ENCODE data around the gene RNLS. TPM values are rescaled to one million over a fixed set of nuclear protein-coding genes. Genes with fewer than 3 reads are reported as not detected.

RNLS gene
- total RNA-seq, 1 donor from 2014 or later: 1.7 TPM

GRCh38 chr10:88457660-88458059 is 125.5 kb downstream of the RNLS start:
- no peaks in the 10 kb centered on the region for H3K9me3 Mint-ChIP-seq (ENCODE audit: unreplicated experiment)
- no peak for DNase-seq (ENCODE audit: extremely low spot score, unreplicated experiment)
- no peak overlapping the region for H3K27ac Mint-ChIP-seq (ENCODE audit: unreplicated experiment)
- H3K4me3 Mint-ChIP-seq (ENCODE audit: unreplicated experiment): no peak overlapping the region
- H3K27me3 Mint-ChIP-seq (ENCODE audit: unreplicated experiment): peaks cover 11% of the 10 kb centered on the region
- H3K4me1 Mint-ChIP-seq (ENCODE audit: unreplicated experiment): no peaks in the 10 kb centered on the region
- H3K36me3 Mint-ChIP-seq (ENCODE audit: unreplicated experiment): no peaks in the 10 kb centered on the region
- TF ChIP-seq, protein P1, sequence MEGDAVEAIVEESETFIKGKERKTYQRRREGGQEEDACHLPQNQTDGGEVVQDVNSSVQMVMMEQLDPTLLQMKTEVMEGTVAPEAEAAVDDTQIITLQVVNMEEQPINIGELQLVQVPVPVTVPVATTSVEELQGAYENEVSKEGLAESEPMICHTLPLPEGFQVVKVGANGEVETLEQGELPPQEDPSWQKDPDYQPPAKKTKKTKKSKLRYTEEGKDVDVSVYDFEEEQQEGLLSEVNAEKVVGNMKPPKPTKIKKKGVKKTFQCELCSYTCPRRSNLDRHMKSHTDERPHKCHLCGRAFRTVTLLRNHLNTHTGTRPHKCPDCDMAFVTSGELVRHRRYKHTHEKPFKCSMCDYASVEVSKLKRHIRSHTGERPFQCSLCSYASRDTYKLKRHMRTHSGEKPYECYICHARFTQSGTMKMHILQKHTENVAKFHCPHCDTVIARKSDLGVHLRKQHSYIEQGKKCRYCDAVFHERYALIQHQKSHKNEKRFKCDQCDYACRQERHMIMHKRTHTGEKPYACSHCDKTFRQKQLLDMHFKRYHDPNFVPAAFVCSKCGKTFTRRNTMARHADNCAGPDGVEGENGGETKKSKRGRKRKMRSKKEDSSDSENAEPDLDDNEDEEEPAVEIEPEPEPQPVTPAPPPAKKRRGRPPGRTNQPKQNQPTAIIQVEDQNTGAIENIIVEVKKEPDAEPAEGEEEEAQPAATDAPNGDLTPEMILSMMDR (IDR thresholded peaks at IDR 0.05): no peak

DNA sequence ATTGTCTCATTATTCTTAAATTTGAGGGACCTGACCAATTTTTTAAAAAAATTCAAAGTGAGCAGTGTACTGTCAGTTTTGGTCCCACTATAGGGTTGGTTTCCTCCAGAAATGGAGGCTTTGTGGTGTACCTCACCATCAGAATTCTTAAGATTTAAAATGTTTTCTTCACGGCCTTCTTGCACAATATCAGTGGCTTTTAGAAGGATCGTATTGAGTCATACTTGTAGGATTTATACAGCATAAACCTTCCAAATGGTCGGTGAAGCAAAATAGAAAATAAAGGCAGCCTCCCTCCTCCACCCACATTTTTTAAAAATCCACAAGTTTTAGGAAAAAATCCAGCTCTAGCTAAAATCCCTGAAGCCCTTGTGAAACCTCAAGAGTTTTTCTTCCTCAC is 126.4 kb downstream of the RNLS start:
- DNase-seq (ENCODE audit: extremely low spot score, unreplicated experiment): no peak
- Mint-ChIP-seq H3K36me3 (ENCODE audit: unreplicated experiment) (no peaks in the 10 kb centered on the region), H3K4me3 (ENCODE audit: unreplicated experiment) (no peak overlapping the region), H3K9me3 (ENCODE audit: unreplicated experiment) (no peaks in the 10 kb centered on the region), H3K27me3 (ENCODE audit: unreplicated experiment) (peaks cover 11% of the 10 kb centered on the region), H3K27ac (ENCODE audit: unreplicated experiment) (no peak overlapping the region), H3K4me1 (ENCODE audit: unreplicated experiment) (no peaks in the 10 kb centered on the region)
- TF ChIP-seq, protein P1 (IDR thresholded peaks at IDR 0.05): no peak

- H3K9me3 Mint-ChIP-seq (ENCODE audit: unreplicated experiment): no peaks in the 10 kb centered on the region
Measured at GRCh38 chr10:88455831-88456230, 127.3 kb downstream of the RNLS start.

DNA sequence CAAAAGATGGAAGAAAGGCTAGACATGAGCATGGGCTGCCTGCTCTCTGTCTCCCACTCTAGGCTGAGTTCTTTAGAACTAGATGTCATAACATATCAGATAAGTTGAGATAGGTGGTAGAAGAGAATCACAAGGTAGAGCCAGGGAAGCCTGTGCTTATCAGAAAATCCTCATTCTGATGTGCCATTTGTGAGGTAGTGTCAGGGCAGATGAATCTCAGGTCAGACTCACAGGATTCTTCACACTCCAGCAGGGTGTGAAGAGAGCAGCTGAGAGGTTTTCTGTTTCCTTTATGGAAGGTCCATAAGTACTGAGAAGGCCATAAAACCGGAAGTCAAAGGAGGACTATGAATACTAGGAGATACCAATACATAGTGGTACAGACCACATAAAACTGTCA is 132.9 kb downstream of the RNLS start:
- no peak for DNase-seq (ENCODE audit: extremely low spot score, unreplicated experiment)
- no peaks in the 10 kb centered on the region for H3K4me1 Mint-ChIP-seq (ENCODE audit: unreplicated experiment)
- no peaks in the 10 kb centered on the region for H3K9me3 Mint-ChIP-seq (ENCODE audit: unreplicated experiment)
- no peak overlapping the region for H3K27ac Mint-ChIP-seq (ENCODE audit: unreplicated experiment)
- H3K27me3 Mint-ChIP-seq (ENCODE audit: unreplicated experiment): peaks cover 30% of the 10 kb centered on the region
- no peak overlapping the region for H3K4me3 Mint-ChIP-seq (ENCODE audit: unreplicated experiment)
- TF ChIP-seq, protein P1 (IDR thresholded peaks at IDR 0.05): no peak
- H3K36me3 Mint-ChIP-seq (ENCODE audit: unreplicated experiment): no peaks in the 10 kb centered on the region

More at GRCh38 chr10:88455831-88456230, 127.3 kb downstream of the RNLS start:
- H3K27ac Mint-ChIP-seq (ENCODE audit: unreplicated experiment): no peak overlapping the region
- H3K27me3 Mint-ChIP-seq (ENCODE audit: unreplicated experiment): peaks cover 11% of the 10 kb centered on the region
- TF ChIP-seq, protein P1 (IDR thresholded peaks at IDR 0.05): no peak
- H3K4me1 Mint-ChIP-seq (ENCODE audit: unreplicated experiment): no peaks in the 10 kb centered on the region
- no peaks in the 10 kb centered on the region for H3K36me3 Mint-ChIP-seq (ENCODE audit: unreplicated experiment)
- no peak for DNase-seq (ENCODE audit: extremely low spot score, unreplicated experiment)
- no peak overlapping the region for H3K4me3 Mint-ChIP-seq (ENCODE audit: unreplicated experiment)

DNA sequence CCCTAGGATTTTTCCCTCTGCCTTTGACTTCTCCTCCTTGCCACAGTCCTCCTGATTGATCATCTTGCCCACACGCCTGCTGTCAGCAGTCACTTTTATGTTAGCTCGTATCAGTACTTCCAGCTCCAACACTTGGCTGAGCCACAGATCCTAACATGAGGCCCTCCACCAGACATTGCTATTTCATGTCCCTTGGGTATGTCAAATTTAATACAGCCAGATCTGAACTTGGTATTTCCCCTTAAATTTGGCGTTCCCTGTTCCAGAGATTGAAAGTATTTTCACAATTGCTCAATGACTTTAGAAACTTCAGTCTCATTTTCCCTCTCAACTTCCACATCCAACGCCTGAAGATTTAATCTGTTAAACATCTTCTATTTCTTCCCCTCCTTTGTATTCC is 140.4 kb downstream of the RNLS start:
- Mint-ChIP-seq H3K4me1 (ENCODE audit: unreplicated experiment) (no peaks in the 10 kb centered on the region), H3K9me3 (ENCODE audit: unreplicated experiment) (peaks cover 4% of the 10 kb centered on the region), H3K27me3 (ENCODE audit: unreplicated experiment) (peaks cover 45% of the 10 kb centered on the region), H3K27ac (ENCODE audit: unreplicated experiment) (no peak overlapping the region), H3K36me3 (ENCODE audit: unreplicated experiment) (no peaks in the 10 kb centered on the region), H3K4me3 (ENCODE audit: unreplicated experiment) (no peak overlapping the region)
- TF ChIP-seq, protein P1 (IDR thresholded peaks at IDR 0.05): no peak
- DNase-seq (ENCODE audit: extremely low spot score, unreplicated experiment): no peak

All from osteocyte (in vitro differentiated cells).